Measurements from ENCODE around the gene WIPF1.

Gene WIPF1

DNA sequence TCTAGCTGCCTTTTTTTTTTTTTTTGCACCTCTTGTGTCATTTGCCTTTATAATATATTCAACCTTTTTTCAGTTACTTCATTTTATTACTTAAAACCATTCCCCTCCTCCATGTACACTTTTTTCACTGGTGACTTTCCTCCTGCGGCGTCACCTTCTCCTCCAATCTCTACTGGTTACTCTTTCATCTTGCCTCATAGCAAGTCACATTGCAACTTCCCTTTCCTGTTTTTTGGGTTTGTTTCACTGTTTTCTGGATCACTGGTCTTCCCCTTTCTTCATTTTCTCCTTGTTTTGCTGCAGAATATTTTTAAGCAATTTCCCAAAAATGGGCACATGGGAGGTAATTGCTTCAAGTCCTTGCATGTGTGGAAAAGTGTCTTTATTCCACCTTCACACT is 73.1 kb downstream of the WIPF1 start:
- FAIRE-seq: no peak
- DNase-seq (ENCODE audit: insufficient read length, low spot score): no peak
- TF ChIP-seq, protein P1, sequence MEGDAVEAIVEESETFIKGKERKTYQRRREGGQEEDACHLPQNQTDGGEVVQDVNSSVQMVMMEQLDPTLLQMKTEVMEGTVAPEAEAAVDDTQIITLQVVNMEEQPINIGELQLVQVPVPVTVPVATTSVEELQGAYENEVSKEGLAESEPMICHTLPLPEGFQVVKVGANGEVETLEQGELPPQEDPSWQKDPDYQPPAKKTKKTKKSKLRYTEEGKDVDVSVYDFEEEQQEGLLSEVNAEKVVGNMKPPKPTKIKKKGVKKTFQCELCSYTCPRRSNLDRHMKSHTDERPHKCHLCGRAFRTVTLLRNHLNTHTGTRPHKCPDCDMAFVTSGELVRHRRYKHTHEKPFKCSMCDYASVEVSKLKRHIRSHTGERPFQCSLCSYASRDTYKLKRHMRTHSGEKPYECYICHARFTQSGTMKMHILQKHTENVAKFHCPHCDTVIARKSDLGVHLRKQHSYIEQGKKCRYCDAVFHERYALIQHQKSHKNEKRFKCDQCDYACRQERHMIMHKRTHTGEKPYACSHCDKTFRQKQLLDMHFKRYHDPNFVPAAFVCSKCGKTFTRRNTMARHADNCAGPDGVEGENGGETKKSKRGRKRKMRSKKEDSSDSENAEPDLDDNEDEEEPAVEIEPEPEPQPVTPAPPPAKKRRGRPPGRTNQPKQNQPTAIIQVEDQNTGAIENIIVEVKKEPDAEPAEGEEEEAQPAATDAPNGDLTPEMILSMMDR (IDR thresholded peaks at IDR 0.05; ENCODE audit: insufficient read depth, missing control alignments): no peak

DNA sequence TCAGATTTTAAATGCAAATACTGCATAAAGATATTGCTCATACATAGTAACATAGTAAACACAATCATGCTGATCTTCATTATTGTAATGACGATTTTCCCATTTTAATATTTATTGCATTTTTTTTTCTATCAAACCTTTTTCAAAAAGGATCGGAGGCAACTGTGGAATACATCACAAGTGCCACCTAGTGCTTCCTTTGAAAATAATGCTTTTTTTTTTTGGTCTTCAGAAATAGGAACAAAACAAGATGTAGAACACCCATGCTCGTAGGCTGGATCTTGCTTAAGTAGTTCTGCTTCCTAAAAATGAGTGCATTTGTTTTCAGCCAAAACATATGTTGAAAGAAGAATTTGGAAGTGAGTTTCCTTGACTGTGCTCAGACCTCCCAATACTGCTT is 75.1 kb downstream of the WIPF1 start:
- DNase-seq (ENCODE audit: insufficient read length, low spot score): no peak
- TF ChIP-seq, protein P1 (IDR thresholded peaks at IDR 0.05; ENCODE audit: insufficient read depth, missing control alignments): peak; percentile 31
- no peak for FAIRE-seq

DNA sequence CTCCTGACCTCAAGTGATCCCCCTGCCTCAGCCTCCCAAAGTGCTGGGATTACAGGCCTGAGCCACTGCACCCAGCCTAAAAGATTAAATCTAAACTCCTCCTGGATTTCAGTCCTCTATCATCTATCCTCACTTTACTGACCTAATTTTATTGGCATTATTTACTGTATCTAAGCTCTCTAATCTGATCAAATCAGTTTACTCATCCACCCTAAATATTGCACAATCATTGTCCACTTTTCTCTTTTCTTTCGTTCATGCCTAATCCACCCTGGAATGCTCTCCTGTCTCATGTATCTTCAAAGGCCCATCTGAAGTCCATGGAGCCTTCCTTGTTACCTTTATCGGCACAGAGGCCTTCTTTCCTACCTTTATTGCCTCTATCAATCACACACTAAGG is 79.2 kb downstream of the WIPF1 start:
- DNase-seq (ENCODE audit: insufficient read length, low spot score): no peak
- no peak for FAIRE-seq
- TF ChIP-seq, protein P1 (IDR thresholded peaks at IDR 0.05; ENCODE audit: insufficient read depth, missing control alignments): no peak

DNA sequence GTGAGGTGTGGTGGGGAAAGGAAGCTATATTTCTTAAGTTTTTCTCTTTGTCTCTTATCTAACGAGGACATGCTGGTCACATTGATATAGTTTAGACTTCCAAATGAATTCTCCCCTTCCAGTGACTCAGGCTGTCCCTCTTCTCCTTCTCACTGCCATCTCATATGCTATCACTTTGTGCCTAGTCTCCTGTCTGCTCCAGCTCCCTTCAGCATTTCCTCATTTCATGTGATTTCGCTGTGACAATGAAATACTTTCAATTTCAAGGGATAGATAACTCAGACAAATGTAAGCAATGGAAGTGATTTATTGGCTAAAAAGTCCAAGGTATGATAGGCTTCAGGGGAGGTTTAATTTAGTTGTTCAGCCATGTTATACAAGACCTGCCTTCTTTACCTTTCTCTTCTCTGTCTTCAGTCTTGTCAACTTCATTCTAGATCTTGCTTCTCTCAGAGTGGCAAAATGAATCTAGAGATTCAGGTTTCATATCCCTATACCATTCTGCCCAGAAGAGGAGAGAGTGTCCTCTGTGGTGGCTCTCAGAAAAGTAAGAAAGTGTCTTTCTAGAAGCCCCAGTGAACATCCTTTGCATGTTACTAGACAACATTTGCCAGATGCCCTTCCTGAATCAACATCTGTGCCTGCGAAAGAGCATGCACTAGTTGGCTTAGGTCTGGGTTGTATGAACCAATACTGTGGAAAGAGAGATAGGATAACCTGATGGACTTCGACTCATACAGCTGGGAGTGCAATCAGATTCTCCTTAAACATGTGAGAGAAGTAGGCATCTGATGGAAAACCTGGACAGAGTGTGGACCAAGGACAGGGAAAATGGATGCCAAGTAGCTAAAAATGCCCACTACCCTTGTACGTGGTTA is 80.9 kb downstream of the WIPF1 start:
- TF ChIP-seq, protein P1 (IDR thresholded peaks at IDR 0.05; ENCODE audit: insufficient read depth, missing control alignments): no peak
- FAIRE-seq (no peak), DNase-seq (ENCODE audit: insufficient read length, low spot score) (no peak)

DNA sequence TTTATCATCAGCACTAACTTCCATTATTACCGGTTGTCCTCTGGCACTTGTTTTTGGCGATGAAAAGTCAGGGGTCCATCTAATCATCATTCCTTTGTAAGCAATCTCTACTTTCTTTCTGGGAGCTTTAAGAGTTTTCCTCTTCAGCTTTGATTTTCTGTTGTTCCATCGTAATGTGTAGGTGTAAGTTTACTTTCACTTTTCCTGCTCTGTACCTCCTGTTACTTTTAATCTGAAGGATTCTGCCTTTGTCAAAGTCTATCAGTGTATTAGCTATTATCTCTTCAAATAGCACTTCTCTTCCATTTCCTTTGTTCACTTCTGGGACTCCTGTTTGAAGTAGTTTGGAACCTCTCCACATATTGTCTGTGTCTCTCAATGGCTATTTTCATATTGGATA is 85.3 kb downstream of the WIPF1 start:
- FAIRE-seq (no peak), DNase-seq (ENCODE audit: insufficient read length, low spot score) (no peak)
- TF ChIP-seq, protein P1 (IDR thresholded peaks at IDR 0.05; ENCODE audit: insufficient read depth, missing control alignments): no peak

DNA sequence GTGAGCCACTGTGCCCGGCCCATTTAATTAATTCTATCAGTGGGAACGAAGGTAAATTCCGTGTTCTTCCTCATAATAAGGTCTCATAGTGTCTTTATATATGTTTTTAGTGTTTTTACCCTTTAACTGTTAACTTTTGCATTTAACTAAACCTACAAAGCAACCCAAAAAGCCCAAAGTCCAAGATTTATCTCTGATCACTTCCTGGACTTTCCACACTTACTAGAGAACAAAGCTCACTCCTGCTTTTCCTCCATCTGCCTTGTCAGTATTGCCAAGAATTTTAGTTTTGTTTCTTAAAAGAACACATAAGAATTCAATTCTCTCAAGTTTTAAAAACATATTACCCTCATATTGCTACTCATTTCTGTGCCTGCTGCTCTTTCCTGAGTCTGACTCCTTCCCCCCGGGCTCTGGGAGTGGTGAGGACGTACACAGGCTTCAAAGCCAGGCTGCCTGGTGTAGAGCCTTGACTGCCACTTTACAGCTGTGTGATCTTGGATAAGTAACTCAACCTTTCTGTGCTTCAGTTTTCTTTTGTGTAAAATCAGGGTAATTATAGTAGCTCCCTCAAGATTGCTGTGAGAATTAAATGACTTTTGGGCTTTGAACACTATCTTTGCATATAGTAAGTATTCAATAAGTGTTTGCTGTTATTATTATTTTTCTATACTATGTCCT is 85.9 kb downstream of the WIPF1 start:
- FAIRE-seq: no peak
- TF ChIP-seq, protein P1 (IDR thresholded peaks at IDR 0.05; ENCODE audit: insufficient read depth, missing control alignments): no peak
- DNase-seq (ENCODE audit: insufficient read length, low spot score): no peak

All from D721Med (cell line).